ENCODE measurements around the gene P3H3.
A peak's percentile ranks its signal among the peaks of the same experiment; 100 is the strongest.

P3H3 gene

DNA sequence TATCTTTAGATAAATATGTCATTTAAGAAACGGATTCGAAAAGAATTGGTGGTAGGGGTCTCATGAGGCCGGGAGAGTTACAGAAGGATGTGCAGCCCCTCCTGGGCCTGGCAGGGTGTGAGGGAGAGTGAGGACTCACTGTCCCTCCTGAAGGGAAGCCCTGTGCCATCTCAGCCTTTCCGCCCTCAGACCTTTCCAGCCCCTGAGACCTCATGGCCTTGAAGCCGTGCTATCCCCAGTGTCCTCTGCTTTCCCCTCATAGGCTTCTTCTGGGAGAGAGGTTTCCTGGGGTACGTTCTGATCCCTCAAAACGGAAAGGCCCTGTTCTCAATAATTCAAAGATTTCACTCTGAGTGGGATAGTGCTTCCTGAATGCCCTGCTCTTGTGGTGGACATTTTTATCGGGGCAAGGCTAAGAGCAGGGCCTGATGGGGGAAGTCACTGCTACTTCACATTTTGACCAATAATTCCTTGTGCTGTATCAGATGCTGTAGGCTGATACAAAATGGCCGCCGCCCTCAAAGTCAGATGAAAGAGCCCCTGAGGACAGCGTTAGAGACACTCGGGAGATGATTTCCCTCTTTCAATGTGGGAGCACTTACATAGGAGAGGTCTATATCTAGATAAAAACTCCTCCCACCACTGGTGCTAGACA, 37.6 kb upstream of the P3H3 start:
- Mint-ChIP-seq H3K9me3 (no peaks in the 10 kb centered on the region), H3K36me3 (peaks cover 6% of the 10 kb centered on the region), H3K27me3 (no peaks in the 10 kb centered on the region), H3K27ac (peak overlapping the region; percentile 98), H3K4me1 (peaks cover 69% of the 10 kb centered on the region), H3K4me3 (peak overlapping the region; percentile 95)

DNA sequence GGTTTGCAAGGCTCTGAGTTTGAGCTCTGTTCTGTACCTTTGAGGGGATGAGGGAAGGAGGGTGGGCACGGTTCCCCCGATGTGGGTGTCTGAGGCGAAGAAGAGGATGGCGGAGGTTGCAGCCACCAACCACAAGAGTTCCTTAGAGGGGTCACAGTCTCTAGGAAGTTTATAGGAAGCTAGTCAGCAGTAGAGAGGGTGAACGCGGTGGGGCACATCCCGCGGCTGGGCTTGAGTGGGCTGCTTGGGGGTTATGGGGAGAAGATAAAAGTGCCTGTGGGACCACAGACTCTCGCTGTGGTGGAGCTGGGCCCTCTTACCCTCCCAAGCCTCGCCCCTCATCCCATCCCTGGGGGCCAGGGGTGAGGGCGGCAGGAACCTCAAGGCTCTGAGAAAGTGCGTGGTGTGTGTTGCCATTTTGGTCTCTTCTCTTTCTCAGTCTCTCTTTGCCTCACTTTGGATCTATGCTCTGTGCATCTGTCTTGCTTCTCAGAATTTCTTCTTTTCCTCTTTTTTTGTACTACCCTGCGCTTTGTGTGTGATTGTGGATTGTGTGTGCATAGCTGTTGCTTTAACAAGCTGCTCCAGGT, 36.2 kb upstream of the P3H3 start:
- Mint-ChIP-seq H3K27ac (peak overlapping the region; percentile 98), H3K4me3 (peak overlapping the region; percentile 95), H3K27me3 (no peaks in the 10 kb centered on the region), H3K4me1 (peaks cover 71% of the 10 kb centered on the region), H3K9me3 (no peaks in the 10 kb centered on the region), H3K36me3 (peaks cover 10% of the 10 kb centered on the region)

DNA sequence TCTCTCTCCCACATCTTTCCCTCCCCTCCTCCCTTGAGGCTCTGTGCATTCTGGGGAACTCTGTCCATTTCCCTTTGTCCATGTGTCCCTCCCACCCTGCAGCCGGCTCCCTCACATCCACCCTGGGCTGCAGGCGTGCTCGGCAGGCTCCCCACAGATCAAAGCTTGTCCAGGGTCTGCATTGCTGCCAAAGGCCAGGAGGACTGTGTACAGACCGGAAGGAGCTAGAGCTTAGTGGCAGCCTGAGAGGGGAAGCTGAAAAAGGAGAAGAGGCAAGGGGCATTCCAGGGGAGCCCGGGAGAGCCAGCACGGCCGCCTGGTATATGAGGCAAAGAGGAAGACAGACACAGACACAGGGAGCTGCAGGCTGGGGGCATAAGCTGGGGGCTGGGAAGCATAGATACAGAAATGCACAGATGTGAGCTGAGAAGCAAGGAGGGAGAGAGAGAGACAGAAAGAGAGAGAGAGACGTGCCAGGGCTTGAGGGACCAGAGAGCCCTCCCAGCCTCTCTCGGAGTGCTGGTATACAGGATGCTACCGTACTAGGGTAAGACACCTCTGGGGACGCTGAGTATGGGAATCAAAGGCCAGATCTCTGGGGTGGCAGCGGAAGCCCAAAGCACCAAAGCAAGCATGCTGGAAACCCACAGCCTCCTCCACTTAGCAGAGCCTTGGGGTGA, 35.5 kb upstream of the P3H3 start:
- Mint-ChIP-seq H3K4me1 (peaks cover 73% of the 10 kb centered on the region), H3K27ac (peak overlapping the region; percentile 98), H3K27me3 (no peaks in the 10 kb centered on the region), H3K4me3 (peak overlapping the region; percentile 95), H3K36me3 (peaks cover 10% of the 10 kb centered on the region), H3K9me3 (no peaks in the 10 kb centered on the region)

DNA sequence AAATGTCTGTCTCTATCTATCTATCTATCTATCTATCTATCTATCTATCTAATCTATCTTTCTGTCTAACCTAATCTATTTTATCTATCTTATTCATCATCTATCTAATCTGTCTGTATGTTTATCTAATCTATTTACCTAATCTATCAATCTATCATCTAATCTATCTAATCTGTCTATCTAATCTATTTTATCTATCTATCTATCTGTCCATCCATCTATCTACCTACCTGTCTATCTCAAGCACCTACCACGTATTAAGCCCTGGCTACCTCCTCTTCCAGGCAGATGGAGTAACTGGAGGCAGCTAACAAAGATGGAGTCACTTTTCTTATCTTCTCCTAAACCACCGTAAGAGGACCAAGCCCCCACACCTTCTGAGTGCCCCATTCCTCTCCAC, 33.1 kb upstream of the P3H3 start:
- H3K27me3 Mint-ChIP-seq = no peaks in the 10 kb centered on the region
- peak overlapping the region; percentile 67 for H3K27ac Mint-ChIP-seq
- H3K4me3 Mint-ChIP-seq = no peak overlapping the region
- H3K36me3 Mint-ChIP-seq = peaks cover 13% of the 10 kb centered on the region
- H3K9me3 Mint-ChIP-seq = no peaks in the 10 kb centered on the region
- H3K4me1 Mint-ChIP-seq = peaks cover 78% of the 10 kb centered on the region

DNA sequence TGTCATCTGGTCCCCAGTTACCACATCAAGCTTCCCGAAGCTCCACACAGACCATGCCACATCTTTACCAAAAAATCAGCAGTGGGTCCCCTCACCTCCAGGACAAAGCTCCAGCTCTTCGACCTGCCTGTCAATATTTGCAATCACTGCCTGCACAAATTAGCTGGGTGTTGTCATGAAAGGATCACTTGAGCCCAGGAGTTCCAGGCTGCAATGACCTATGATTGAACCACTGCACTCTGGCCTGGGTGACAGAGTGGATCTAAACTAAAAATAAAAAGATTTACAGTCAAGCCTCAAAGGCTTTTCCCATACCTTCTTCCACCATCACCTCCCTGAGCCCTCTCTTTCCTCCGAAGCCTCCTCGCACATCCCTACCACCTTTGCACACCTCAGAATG, 31.6 kb upstream of the P3H3 start:
- H3K36me3 Mint-ChIP-seq = peaks cover 13% of the 10 kb centered on the region
- peaks cover 74% of the 10 kb centered on the region for H3K4me1 Mint-ChIP-seq
- no peaks in the 10 kb centered on the region for H3K9me3 Mint-ChIP-seq
- no peak overlapping the region for H3K4me3 Mint-ChIP-seq
- no peaks in the 10 kb centered on the region for H3K27me3 Mint-ChIP-seq
- peak overlapping the region; percentile 89 for H3K27ac Mint-ChIP-seq

DNA sequence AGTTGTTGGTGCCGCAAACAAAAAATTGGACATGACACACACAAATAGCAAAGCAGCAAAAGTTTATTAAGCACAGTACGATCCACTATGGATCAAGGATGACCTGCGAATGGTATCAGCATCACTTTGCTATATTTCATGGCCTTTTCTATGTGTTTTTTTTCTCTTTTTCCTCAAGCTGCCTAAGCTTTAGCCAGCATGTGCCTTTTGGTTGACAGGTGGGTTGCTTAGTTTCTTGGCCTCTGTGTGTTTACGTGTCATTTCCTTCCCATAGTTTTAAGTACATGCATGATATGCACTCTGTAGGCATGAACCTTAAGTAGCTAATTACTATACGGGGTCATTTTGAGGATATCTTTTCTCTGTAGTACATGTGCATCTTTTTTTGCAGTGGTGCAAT, 29.1 kb upstream of the P3H3 start:
- Mint-ChIP-seq H3K9me3 (no peaks in the 10 kb centered on the region), H3K4me3 (no peak overlapping the region), H3K27me3 (no peaks in the 10 kb centered on the region), H3K4me1 (peaks cover 51% of the 10 kb centered on the region), H3K27ac (peak overlapping the region; percentile 79), H3K36me3 (peaks cover 13% of the 10 kb centered on the region)

DNA sequence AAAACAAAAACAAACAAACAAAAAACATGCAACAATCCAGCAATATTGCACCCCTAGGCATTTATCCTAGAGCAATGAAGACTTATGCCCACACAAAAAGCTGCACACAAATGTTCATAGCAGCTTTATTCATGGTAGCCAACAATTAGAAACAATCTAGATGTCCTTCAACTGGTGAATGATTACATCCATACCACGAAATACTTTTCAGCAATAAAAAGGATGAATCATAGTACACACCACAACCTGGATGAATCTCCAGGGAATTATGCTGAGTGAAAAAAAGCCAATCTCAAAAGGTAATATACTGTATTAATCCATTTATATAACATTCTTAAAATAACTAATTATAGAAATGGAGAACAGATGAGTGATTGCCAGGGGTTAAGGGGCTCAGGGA, 21.0 kb upstream of the P3H3 start:
- Mint-ChIP-seq H3K27me3 (no peaks in the 10 kb centered on the region), H3K27ac (no peak overlapping the region), H3K9me3 (no peaks in the 10 kb centered on the region), H3K4me3 (no peak overlapping the region), H3K4me1 (peaks cover 29% of the 10 kb centered on the region), H3K36me3 (peaks cover 11% of the 10 kb centered on the region)

DNA sequence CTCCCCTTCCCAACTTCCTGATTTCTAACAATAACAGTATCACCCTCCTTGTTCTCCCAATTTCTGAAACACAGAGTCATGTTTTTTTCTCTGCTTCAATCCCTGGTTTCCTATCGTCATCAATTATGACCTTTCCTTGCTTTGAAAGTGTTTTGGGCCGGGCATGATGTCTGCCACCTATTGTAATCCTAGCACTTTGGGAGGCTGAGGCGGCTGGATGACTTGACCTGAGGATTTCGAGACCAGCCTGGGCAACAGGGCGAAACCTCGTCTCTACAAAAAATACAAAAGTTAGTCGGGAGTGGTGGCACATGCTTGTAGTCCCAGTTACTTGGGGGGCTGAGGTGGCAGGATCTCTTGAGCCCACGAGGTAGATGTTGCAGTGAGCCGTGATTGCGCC, 19.2 kb upstream of the P3H3 start:
- Mint-ChIP-seq H3K36me3 (peaks cover 11% of the 10 kb centered on the region), H3K9me3 (no peaks in the 10 kb centered on the region)

DNA sequence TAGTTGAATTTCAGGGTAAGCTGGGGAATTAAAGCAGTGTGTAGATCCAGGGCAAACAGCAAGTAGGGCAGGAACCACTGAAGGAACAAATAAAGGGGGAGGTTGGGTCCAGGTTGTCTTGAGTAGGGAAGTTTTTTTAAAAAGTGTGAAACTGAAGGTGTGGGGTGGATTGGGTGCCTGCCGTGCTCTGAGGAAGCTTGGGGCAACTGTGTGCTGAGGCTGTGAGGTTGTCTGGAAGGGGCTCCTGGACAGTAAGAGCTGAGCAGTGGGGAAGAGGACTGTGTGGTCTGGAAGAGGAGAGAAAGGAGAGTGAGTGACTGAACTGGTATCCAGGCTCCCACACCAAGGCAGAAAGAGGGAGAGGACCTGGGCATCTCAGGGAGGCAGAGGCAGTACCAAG, 17.4 kb upstream of the P3H3 start:
- peak overlapping the region; percentile 91 for H3K27ac Mint-ChIP-seq
- H3K4me3 Mint-ChIP-seq = no peak overlapping the region
- H3K9me3 Mint-ChIP-seq = no peaks in the 10 kb centered on the region
- peaks cover 5% of the 10 kb centered on the region for H3K36me3 Mint-ChIP-seq
- H3K4me1 Mint-ChIP-seq = peaks cover 27% of the 10 kb centered on the region
- no peaks in the 10 kb centered on the region for H3K27me3 Mint-ChIP-seq

More for the DNA sequence above, 19.2 kb upstream of the P3H3 start:
- no peak overlapping the region for H3K4me3 Mint-ChIP-seq
- peaks cover 34% of the 10 kb centered on the region for H3K4me1 Mint-ChIP-seq
- H3K27ac Mint-ChIP-seq = no peak overlapping the region
- H3K27me3 Mint-ChIP-seq = no peaks in the 10 kb centered on the region

DNA sequence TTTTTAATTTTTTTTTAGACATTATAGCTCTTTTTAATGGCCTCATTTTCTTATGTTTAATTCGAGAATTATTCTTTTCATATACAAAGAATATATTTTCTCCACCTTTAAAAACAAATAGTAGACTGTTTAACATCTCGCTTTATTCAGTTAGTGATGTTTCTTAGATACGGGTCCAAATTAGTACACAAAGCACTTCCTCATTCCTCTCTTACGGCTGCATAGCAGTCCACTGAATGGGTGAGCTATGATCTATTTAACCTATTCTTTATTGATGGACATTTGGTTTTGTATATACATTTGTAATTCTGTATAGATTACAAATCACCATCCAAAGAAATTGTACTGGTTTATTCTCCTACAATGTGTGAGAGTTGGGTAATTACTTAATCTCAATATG, 14.8 kb upstream of the P3H3 start:
- H3K9me3 Mint-ChIP-seq = no peaks in the 10 kb centered on the region
- no peak overlapping the region for H3K27ac Mint-ChIP-seq
- no peaks in the 10 kb centered on the region for H3K27me3 Mint-ChIP-seq

DNA sequence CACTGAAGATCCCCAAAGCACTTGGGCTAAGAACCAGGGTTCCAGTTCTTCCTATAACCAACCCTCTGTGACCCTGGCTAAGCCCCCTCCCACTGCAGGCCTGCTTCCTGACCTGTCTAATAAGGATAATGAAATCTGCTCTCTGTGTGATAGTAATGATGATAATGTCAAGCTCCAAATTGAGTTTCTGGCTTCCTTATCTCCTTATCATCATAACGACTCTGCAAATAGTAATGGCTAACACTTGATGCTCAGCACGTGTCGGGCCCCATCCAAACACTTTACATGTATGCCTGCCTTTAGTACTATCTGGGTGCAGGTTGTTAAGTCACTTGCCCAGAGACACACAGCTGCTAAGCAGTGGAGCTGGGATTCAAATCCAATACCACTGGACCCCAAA, 11.6 kb upstream of the P3H3 start:
- H3K27me3 Mint-ChIP-seq = no peaks in the 10 kb centered on the region
- H3K9me3 Mint-ChIP-seq = no peaks in the 10 kb centered on the region
- H3K36me3 Mint-ChIP-seq = peaks cover 5% of the 10 kb centered on the region
- H3K4me1 Mint-ChIP-seq = peaks cover 16% of the 10 kb centered on the region
- H3K4me3 Mint-ChIP-seq = no peak overlapping the region
- H3K27ac Mint-ChIP-seq = peak overlapping the region; percentile 17

More for the DNA sequence above, 14.8 kb upstream of the P3H3 start:
- peaks cover 26% of the 10 kb centered on the region for H3K4me1 Mint-ChIP-seq
- H3K36me3 Mint-ChIP-seq = peaks cover 10% of the 10 kb centered on the region
- no peak overlapping the region for H3K4me3 Mint-ChIP-seq

DNA sequence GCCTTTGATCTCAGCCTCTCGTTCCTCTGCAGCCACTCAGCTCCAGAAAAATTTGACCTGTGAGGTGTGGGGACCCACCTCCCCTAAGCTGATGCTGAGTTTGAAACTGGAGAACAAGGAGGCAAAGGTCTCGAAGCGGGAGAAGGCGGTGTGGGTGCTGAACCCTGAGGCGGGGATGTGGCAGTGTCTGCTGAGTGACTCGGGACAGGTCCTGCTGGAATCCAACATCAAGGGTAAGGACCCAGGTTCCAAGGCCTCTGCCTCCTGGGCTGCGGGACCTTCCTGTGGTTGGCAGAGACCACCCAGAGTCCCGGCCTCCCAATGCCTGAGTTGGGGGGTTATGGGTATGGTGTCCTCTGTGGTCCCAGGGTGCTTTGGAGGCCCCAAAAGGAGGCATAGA, 11.1 kb upstream of the P3H3 start:
- no peaks in the 10 kb centered on the region for H3K9me3 Mint-ChIP-seq
- no peak overlapping the region for H3K4me3 Mint-ChIP-seq
- H3K36me3 Mint-ChIP-seq = peaks cover 5% of the 10 kb centered on the region
- H3K27me3 Mint-ChIP-seq = no peaks in the 10 kb centered on the region
- H3K27ac Mint-ChIP-seq = peak overlapping the region; percentile 41
- peaks cover 19% of the 10 kb centered on the region for H3K4me1 Mint-ChIP-seq

DNA sequence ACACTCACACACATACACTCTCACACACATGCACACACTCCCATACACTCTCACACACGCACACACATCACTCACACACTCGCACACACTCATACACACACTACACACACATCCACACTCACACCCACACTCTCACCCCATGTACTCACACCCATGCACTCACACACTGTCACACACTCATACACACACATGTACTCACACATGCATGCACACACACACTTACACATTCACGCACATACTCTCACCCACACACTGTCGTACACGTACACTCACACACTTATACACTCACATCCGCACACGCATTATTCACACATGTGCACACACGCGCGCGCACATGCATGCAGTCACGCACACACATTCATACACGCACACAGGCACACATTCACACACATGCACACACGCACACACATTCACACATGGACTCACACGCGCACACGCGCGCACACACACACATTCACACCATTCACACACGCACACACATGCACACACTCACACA, 10.5 kb upstream of the P3H3 start:
- H3K4me3 Mint-ChIP-seq = no peak overlapping the region
- H3K9me3 Mint-ChIP-seq = no peaks in the 10 kb centered on the region
- peaks cover 5% of the 10 kb centered on the region for H3K36me3 Mint-ChIP-seq
- no peaks in the 10 kb centered on the region for H3K27me3 Mint-ChIP-seq
- peaks cover 20% of the 10 kb centered on the region for H3K4me1 Mint-ChIP-seq
- peak overlapping the region; percentile 6 for H3K27ac Mint-ChIP-seq

DNA sequence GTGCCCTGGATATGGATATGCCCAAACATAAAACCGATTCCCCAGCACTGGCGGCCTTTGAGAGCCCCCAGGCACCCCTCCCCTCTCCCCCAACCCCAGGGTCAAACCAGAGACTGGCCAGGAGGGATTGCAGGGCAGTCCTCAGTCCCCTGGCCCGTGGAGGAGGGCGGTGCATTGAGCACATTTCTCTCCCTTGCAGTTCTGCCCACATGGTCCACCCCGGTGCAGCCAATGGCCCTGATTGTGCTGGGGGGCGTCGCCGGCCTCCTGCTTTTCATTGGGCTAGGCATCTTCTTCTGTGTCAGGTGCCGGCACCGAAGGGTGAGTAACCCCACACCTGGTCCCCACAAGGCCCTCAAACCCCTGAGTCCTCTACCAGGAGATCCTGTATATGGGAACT, 10.0 kb upstream of the P3H3 start:
- H3K4me3 Mint-ChIP-seq = no peak overlapping the region
- H3K27me3 Mint-ChIP-seq = peaks cover 2% of the 10 kb centered on the region
- no peak overlapping the region for H3K27ac Mint-ChIP-seq
- H3K36me3 Mint-ChIP-seq = peaks cover 5% of the 10 kb centered on the region
- H3K9me3 Mint-ChIP-seq = no peaks in the 10 kb centered on the region
- peaks cover 20% of the 10 kb centered on the region for H3K4me1 Mint-ChIP-seq

DNA sequence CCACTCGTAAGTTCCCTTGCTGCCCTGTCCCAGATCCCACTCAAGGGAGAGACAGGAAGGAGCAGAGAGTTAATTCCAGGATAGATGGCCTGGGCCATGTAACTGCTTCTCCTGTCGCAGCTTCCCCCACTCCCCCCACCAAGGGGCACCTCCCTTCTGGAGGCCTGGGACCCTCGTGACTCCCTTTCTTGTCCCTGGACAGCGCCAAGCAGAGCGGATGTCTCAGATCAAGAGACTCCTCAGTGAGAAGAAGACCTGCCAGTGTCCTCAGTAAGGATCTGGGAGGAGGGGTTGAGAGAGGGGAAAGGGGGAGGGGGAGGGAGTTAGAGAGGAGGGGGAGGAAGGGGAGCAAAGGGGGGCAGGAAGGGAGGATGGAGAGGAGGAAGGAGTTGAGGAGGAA, 9.6 kb upstream of the P3H3 start:
- H3K27me3 Mint-ChIP-seq = peaks cover 2% of the 10 kb centered on the region
- H3K4me3 Mint-ChIP-seq = no peak overlapping the region

More for the DNA sequence above, 9.6 kb upstream of the P3H3 start:
- H3K4me1 Mint-ChIP-seq = peaks cover 16% of the 10 kb centered on the region
- H3K27ac Mint-ChIP-seq = no peak overlapping the region
- H3K36me3 Mint-ChIP-seq = peaks cover 5% of the 10 kb centered on the region
- H3K9me3 Mint-ChIP-seq = no peaks in the 10 kb centered on the region
